ENCODE measurements around the gene HOXA10. TPM values are rescaled to one million over a fixed set of nuclear protein-coding genes. Genes with fewer than 3 reads are reported as not detected.

Gene HOXA10
- total RNA-seq, 1 donor from 2014 or later, result 0.12 TPM

DNA sequence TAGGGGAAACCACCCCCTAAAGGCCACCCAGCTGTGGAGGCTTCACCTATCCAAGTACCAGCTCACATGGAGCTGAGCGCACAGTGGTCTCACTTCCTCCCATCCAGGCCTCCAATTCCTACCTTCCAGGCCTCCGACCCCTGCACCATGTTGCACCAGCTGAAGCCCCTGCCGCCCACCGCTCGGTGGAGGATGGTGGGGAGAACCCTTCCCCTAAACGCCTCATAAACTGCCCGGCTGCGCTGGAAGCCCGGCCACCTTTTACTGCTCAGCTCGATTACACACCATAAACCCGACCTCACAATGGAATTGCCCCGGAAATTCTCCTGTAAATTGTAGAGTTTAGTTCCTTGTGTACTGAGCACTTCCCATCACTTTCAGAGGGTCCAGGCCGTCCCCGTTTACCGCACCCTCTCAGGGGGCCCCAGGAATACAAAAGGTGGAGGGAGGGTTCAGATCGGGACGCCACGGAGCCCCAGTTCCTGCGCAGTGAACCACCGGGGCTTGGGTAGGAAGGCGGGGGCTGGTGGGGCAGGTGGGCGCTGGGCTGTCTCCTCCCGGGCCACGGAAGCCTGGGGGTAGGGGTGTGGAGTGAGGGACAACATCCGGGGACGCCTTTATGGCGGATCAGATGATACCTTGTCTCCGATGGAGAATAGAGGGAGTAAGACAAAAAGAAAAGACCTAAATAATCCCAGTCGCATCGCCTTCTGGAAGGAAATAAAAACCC lies 16.3 kb downstream of the HOXA10 start:
- Mint-ChIP-seq H3K27ac (ENCODE audit: unreplicated experiment) (no peak overlapping the region), H3K4me3 (ENCODE audit: unreplicated experiment) (no peak overlapping the region)

DNA sequence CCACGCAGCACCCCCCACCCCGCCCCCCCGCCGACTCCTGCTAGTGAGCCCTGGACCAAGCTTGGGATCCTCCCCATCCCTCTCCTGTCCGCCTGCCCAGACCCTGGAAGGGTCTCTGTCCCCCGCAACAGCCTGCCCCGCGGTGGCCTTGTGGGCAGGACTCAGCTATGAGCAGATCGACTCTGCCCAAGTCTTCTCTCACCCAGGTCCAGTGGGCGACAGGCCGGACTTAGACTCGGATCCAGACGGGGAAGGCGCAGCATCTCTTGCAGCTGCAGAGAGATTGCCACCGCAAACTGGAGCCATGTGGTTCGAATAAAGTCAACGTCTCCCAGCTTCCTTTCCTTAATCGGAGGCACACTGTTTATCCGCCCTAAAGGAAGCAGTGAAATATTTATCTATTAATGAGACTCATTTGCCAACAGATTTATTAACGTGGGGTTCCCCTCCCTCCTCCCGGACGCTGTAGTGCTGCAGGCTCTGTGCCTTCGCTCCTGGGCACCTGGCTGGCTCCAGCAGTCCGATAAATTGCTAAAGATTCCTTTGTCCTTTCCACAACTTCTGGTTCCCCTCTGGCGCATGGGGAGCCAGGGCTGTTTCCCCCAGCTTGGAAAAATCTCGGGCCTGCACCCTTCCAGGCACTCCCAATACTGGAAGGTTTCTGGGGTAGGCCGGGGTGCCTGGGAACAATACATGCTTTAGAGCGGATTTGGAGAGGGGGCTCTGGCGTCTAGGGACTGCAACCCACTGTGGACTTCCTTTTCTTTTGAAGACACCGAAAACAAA lies 17.0 kb downstream of the HOXA10 start:
- Mint-ChIP-seq H3K36me3 (ENCODE audit: low read depth) (peaks cover 7% of the 10 kb centered on the region), H3K27me3 (ENCODE audit: low read depth) (peaks cover 77% of the 10 kb centered on the region), H3K27ac (ENCODE audit: unreplicated experiment) (no peak overlapping the region), H3K4me1 (ENCODE audit: low read depth) (peaks cover 14% of the 10 kb centered on the region), H3K4me3 (ENCODE audit: unreplicated experiment) (no peak overlapping the region), H3K9me3 (ENCODE audit: low read depth) (peaks cover 4% of the 10 kb centered on the region)
- DNase-seq (ENCODE audit: low spot score), result no peak
- TF ChIP-seq, protein P1, sequence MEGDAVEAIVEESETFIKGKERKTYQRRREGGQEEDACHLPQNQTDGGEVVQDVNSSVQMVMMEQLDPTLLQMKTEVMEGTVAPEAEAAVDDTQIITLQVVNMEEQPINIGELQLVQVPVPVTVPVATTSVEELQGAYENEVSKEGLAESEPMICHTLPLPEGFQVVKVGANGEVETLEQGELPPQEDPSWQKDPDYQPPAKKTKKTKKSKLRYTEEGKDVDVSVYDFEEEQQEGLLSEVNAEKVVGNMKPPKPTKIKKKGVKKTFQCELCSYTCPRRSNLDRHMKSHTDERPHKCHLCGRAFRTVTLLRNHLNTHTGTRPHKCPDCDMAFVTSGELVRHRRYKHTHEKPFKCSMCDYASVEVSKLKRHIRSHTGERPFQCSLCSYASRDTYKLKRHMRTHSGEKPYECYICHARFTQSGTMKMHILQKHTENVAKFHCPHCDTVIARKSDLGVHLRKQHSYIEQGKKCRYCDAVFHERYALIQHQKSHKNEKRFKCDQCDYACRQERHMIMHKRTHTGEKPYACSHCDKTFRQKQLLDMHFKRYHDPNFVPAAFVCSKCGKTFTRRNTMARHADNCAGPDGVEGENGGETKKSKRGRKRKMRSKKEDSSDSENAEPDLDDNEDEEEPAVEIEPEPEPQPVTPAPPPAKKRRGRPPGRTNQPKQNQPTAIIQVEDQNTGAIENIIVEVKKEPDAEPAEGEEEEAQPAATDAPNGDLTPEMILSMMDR (IDR thresholded peaks at IDR 0.05), result no peak

More for the DNA sequence above, 16.3 kb downstream of the HOXA10 start:
- peaks cover 4% of the 10 kb centered on the region for H3K9me3 Mint-ChIP-seq (ENCODE audit: low read depth)
- no peak for DNase-seq (ENCODE audit: low spot score)
- TF ChIP-seq, protein P1 (IDR thresholded peaks at IDR 0.05), result no peak
- peaks cover 78% of the 10 kb centered on the region for H3K27me3 Mint-ChIP-seq (ENCODE audit: low read depth)
- peaks cover 14% of the 10 kb centered on the region for H3K4me1 Mint-ChIP-seq (ENCODE audit: low read depth)
- peaks cover 7% of the 10 kb centered on the region for H3K36me3 Mint-ChIP-seq (ENCODE audit: low read depth)

DNA sequence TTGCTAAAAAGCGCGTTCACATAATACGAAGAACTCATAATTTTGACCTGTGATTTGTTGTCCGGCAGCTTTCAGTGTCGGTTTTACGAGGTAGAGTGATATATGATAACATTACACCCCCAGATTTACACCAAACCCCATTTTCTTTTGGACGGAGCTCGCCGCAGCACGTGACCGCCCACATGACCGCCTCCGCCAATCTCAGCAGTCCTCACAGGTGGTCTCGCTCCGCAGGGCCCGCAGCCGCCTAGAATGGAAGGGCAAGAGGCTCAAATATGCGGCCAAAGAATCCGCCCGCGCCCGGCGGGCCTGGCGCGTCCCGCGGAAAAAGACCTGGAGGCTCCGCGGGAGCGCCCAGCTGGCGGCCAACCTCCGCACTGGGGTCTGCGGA lies 17.6 kb downstream of the HOXA10 start, which contains the start of gene HOXA7:
Gene HOXA7 (minus strand): TSS at position 168 of the 391 bp plus-strand sequence. CDS start 130 bp downstream, at position 38.
- DNase-seq (ENCODE audit: low spot score), result no peak
- Mint-ChIP-seq H3K27ac (ENCODE audit: unreplicated experiment) (no peak within 1 kb of the TSS), H3K27me3 (ENCODE audit: low read depth) (peaks cover 79% of the 10 kb centered on the region), H3K9me3 (ENCODE audit: low read depth) (peaks cover 4% of the 10 kb centered on the region), H3K36me3 (ENCODE audit: low read depth) (peaks cover 7% of the 10 kb centered on the region), H3K4me1 (ENCODE audit: low read depth) (peaks cover 16% of the 10 kb centered on the region), H3K4me3 (ENCODE audit: unreplicated experiment) (no peak within 1 kb of the TSS)
- TF ChIP-seq, protein P1 (IDR thresholded peaks at IDR 0.05), result no peak

DNA sequence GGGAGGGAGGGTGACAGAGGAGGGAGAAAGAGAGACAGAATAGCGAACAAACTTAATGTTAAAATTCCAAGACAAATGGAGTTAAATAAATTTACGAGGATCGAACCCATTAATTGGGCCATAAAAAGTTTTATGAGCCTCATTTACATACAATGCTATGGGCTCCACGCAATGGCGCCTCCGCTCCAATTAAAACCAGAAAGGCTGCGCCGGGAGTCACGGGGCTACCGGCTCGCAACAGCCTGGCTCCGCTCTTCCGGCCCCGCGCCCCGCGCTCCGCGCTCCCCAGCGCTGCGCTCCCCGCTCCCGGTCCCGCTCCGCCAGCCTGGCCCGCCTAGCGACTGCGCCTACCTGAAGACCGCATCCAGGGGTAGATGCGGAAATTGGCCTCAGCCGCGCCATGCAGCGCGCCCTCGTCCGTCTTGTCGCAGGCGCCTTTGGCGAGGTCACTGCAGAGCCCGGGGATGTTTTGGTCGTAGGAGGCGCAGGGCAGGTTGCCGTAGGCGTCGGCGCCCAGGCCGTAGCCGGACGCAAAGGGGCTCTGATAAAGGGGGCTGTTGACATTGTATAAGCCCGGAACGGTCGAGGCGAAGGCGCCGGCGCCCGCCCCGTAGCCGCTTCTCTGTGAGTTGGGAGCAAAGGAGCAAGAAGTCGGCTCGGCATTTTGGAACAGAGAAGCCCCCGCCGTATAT lies 18.2 kb downstream of the HOXA10 start:
- H3K4me1 Mint-ChIP-seq (ENCODE audit: low read depth), result peaks cover 19% of the 10 kb centered on the region
- TF ChIP-seq, protein P1 (IDR thresholded peaks at IDR 0.05), result no peak
- peaks cover 4% of the 10 kb centered on the region for H3K9me3 Mint-ChIP-seq (ENCODE audit: low read depth)
- peaks cover 7% of the 10 kb centered on the region for H3K36me3 Mint-ChIP-seq (ENCODE audit: low read depth)
- H3K27ac Mint-ChIP-seq (ENCODE audit: unreplicated experiment), result no peak overlapping the region
- no peak overlapping the region for H3K4me3 Mint-ChIP-seq (ENCODE audit: unreplicated experiment)
- peaks cover 81% of the 10 kb centered on the region for H3K27me3 Mint-ChIP-seq (ENCODE audit: low read depth)
- DNase-seq (ENCODE audit: low spot score), result no peak

Data from chondrocyte (in vitro differentiated cells).